GM18951 (cell line): ENCODE data around the gene CCDC78.

Experiments
- POLR2A ChIP-seq: IDR thresholded peaks from 4 replicates; pipeline ENCODE4 v1.6.1; 2011; ENCODE audit warnings: mild to moderate bottlenecking; ENCODE audit not compliant: insufficient read length, insufficient read depth; ENCODE audit errors: extremely low read depth
- in situ Hi-C: fragments of 300-500 bp; cut with MboI; formaldehyde crosslinking; loops from one replicate; pipeline ENCODE4 v1.12.0; 2022; ENCODE audit warnings: low sequenced_read_pairs, mixed read lengths, inconsistent platforms; ENCODE audit not compliant: unreplicated experiment

The CCDC78 gene

GRCh38 chr16:711548-712320, 14.5 kb downstream of the CCDC78 start:
- in situ Hi-C loops: loop anchor here (10.0 kb wide), 1 partner anchor 73 kb away; the partner anchor contains the start of genes CHTF18 and RPUSD1
- no peak for TF ChIP-seq POLR2A

- in situ Hi-C loops: loop anchor here (10.0 kb wide), 1 partner anchor 74 kb away; the partner anchor contains the start of genes CHTF18 and RPUSD1
- no peak for TF ChIP-seq POLR2A
Measured at GRCh38 chr16:711084-711483, 15.2 kb downstream of the CCDC78 start.

GRCh38 chr16:710500-711075, 15.7 kb downstream of the CCDC78 start:
- in situ Hi-C loops: loop anchor here (10.0 kb wide), 1 partner anchor 74 kb away; the partner anchor contains the start of genes CHTF18 and RPUSD1

GRCh38 chr16:709566-710499, 16.4 kb downstream of the CCDC78 start:
- no peak for TF ChIP-seq POLR2A
- in situ Hi-C loops: loop anchor here (10.0 kb wide), 1 partner anchor 75 kb away; the partner anchor contains the start of genes CHTF18 and RPUSD1

More at GRCh38 chr16:710500-711075, 15.7 kb downstream of the CCDC78 start:
- no peak for TF ChIP-seq POLR2A

GRCh38 chr16:708959-709358, 17.3 kb downstream of the CCDC78 start:
- TF ChIP-seq POLR2A: no peak
- in situ Hi-C loops: no loop called here

- in situ Hi-C loops: no loop called here
- no peak for TF ChIP-seq POLR2A
Measured at GRCh38 chr16:708019-708418, 18.2 kb downstream of the CCDC78 start.

GRCh38 chr16:707062-707538, 19.1 kb downstream of the CCDC78 start:
- in situ Hi-C loops: no loop called here
- TF ChIP-seq POLR2A: no peak

GRCh38 chr16:706189-707061, 19.8 kb downstream of the CCDC78 start:
- in situ Hi-C loops: no loop called here
- no peak for TF ChIP-seq POLR2A

- in situ Hi-C loops: no loop called here
- TF ChIP-seq POLR2A: no peak
Measured at GRCh38 chr16:705431-706188, 20.6 kb downstream of the CCDC78 start, which contains the start of gene FBXL16. Gene FBXL16, minus strand, starts transcription at chr16:705801. Its CDS starts 8,396 bp downstream, at chr16:697405.

- in situ Hi-C loops: no loop called here
- TF ChIP-seq POLR2A: no peak
Measured at GRCh38 chr16:704552-705380, 21.5 kb downstream of the CCDC78 start.
